HG03378 (cell line): ENCODE data around the gene EPHA8.

Source experiments
- ATAC-seq: cut with Tn5 transposase; IDR thresholded peaks from one replicate; pipeline ENCODE4 v1.9.1; 2021; ENCODE audit warnings: mild to moderate bottlenecking, moderate library complexity; ENCODE audit not compliant: unreplicated experiment

EPHA8 gene

GRCh38 chr1:22563671-22564602, 648 bp downstream of the EPHA8 start:
- ATAC-seq: no peak

DNA sequence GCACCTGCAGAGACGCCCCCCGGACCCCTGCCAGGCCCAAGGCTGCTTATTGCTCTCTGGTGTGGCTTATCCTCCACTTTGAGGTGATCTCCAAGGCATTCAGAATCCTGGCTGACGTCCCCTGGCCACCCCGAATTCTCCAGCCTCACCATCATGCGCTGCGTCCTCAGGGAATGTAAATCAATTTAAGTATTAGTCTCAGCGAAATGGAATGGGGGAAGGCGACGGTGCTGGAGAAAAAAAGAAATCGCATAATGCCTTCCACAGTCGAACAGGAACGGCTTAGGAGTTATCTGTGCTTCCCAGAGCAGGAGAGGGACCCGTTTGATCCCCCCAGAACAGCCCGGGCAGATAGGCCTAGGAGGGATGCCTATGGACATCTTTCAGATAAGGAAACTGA, 2.9 kb downstream of the EPHA8 start:
- ATAC-seq: no peak

DNA sequence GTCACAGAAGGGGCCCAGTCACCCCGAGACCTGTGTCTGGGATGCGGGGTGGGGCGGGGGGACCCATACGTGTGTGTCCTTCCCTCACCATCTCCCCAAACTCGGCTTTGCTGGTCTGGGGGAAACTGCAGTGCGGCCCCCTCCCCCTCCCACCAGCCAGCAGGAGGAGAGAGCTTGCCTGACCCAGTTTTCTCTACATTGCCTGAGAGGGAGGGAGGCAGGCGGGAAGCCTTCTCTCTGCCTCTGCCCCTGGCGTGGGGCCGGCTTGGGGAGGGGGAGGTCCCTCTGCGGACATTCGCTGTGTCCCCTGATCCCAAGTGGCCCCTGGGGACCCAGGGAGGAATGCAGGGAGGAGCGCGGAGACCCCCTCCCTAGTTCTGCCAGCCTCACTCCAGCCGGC, 3.9 kb downstream of the EPHA8 start:
- no peak for ATAC-seq

GRCh38 chr1:22567994-22568393, 4.7 kb downstream of the EPHA8 start:
- no peak for ATAC-seq

- no peak for ATAC-seq
Observed at GRCh38 chr1:22569269-22569668, 6.0 kb downstream of the EPHA8 start.

DNA sequence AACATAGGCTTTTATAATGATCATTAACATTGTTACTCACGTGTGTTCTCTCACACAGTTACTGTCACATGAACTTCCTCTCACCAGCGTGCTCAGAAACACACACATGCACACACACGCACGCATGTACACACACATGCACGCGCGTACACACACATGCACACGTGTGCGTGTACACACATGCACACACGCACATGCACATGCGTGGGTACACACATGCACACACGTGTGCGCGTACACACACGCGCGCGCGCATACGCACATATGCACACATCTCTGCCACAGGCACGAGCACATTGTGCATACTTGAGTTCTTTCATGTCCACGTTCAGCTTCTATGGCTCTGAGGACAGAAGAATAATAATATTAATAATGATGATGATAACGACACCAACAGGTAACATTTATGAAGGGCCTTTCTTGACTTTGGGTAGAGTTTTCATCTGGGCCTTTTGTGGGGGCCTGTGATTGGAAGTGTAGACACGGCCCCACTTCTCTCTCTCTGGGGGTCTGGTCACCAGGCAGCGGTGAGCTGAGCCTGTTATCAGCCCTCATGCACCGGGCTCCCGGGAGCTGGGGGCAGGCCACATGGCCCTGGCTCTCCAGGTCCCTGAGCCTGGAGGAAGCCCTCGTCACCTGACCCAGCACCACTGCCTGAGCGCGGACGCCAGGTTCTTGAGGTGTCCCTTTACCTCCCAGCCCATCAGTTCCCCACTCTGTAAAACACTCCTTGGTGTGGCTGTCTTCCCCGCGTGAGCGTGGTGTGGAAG, 7.0 kb downstream of the EPHA8 start:
- no peak for ATAC-seq

- no peak for ATAC-seq
Observed at GRCh38 chr1:22572818-22573217, 9.5 kb downstream of the EPHA8 start.

DNA sequence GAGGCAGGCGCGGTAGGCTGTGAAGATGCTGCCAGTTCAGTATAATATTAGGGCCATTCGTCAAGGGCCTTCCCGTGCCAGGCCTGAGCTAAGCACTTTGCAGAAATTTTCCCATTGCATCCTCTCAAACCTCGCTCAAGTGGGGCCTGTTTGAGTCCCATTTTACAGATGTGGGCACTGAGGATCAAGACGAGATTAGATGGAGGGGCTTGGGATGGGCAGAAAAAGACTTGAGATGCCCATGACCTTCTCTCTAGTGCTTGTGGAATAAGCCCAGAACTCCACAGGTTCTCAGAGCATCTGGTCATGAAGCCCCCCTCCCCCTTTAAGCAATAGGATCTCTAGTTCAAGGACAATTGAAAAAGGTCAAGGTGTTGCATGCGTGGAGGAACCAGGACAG, 9.9 kb downstream of the EPHA8 start:
- no peak for ATAC-seq

DNA sequence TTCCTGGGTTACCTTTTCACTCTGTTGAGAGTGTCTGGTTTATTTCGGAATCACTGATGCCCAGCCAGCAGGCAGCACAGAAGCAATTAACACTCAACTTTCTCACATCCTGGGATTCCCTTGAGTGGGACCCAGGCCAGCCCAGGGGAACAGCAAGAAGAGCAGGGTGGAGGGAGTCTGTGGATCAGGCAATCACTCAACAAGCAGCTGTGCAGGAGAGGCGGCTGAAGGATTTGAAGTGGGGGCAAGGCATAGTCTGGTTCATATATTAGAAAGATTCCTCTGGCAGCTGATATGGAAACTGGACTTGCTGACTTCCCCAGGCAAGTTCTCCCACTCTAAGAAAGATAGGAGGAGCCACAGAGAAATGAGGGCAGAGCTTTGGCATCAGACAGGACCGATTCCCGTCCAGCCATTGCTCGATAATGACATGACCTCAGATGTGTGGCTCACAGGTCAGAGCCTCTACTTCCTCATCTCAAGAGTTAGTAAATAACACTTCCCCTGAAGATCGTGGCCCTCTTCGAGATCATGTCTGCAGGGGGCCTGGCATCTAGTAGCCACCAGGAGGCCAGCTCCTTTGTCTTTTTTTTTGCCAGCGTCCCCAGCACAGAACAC, 12.4 kb downstream of the EPHA8 start:
- ATAC-seq: no peak

- no peak for ATAC-seq
Observed at GRCh38 chr1:22576150-22576544, 12.9 kb downstream of the EPHA8 start.

GRCh38 chr1:22576617-22577016, 13.3 kb downstream of the EPHA8 start:
- ATAC-seq: no peak

DNA sequence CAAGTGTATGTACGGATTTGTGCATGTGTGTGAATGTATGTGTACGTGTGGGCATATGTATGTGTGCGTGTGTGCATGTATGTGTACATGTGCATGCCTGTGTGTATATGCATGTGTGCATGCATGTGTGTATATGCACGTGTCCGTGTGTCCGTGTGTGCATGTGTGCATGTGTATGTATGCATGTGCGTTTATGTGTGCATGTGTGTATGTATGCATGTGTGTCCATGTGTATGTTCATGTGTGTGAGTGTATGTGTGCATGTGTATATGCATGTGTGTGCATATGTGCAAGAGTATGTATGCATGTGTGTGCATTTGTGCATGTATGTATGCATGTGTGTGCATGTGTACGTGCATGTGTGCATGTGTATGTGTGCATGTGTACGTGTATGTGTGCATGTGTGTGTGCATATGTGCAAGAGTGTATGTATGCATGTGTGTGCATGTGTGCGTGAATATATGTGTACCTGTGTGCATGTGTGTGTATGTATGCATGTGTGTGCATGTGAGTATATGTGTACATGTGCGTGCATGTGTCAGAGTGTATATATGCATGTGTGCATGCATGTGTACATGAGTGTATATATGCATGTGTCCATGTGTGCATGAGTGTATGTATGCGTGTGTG, 15.6 kb downstream of the EPHA8 start:
- ATAC-seq: no peak

GRCh38 chr1:22579541-22580155, 16.4 kb downstream of the EPHA8 start:
- ATAC-seq: no peak

- no peak for ATAC-seq
Observed at GRCh38 chr1:22582661-22583635, 19.7 kb downstream of the EPHA8 start.

DNA sequence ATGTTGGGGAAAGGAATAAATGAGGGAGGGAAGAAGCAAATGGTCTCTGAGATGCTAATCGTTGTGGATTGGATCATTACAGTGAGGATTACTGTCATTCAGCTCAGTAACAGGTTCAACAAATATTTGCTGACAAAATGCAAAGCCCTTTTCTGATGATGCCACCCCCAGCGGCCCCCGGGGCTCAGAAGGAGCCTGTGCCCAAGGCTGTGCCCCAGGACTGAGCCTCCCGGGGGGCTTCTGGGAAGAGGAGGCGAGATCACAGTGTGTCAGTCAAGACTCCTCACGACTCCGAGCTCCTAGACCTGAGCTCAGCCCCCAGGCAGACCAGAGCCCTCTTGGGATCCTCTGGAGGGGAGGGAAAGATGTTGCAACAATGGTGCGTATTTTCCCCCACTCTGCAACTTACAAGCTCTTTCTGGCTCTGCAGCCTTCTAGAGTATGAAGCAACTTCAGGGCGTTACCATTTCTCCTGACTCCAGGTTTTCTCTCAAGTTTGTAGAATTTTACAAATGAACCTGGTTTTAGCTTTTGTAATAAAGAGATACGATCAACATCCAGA, 20.8 kb downstream of the EPHA8 start:
- no peak for ATAC-seq

- no peak for ATAC-seq
Observed at GRCh38 chr1:22584970-22585369, 21.7 kb downstream of the EPHA8 start.

DNA sequence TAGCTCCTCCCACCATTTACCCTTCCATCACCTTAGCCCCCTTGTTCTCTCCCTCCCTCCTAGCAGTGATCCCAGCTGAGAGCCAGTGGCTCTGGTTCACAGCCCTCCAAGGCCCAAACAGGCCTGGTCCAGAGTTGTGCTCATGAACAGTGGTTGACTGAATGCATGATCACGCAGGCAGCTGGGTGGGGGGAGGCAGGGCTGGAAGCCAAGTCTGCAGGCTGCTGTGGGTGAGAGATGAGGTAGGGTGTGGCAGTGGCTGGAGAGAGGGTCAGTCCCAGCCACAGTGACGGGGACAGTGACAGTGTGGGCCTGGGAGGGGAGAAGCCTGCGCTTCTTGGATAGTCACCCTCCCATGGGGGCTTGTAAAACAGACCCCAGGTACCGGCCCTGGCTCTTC, 22.2 kb downstream of the EPHA8 start:
- no peak for ATAC-seq

DNA sequence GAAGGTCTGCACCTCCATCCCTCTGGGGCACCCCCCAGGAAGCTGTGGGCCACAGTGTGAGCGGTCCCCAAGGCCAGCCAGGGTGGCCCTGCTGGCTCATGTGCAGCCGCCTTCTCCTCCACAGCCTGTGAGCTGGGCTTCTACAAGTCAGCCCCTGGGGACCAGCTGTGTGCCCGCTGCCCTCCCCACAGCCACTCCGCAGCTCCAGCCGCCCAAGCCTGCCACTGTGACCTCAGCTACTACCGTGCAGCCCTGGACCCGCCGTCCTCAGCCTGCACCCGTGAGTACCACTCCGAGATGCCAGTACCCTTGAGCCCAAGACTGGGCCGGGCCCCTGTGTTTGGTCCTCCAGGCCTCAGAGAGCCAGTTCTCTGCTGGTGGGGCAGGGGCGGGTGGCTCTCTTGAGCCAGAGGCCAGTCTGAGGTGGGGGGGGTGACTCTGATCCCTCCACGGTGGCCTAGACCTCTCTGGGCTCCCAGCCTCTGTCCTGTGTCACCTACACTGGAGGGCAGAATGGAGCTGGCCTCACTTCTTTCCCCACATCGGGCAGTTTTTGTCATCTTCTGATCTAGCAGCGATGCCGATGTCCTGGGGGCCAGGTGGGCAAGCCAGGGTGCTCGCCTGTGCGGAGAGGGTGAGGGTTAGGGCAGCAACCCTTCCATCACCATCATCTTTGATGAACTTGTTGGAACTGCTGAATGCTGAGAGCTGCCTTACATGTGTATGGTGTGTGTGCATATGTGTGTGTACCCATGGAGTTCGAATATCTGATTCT, 23.3 kb downstream of the EPHA8 start:
- no peak for ATAC-seq

- ATAC-seq: no peak
Observed at GRCh38 chr1:22587247-22587646, 24.0 kb downstream of the EPHA8 start.
